HEK293T (cell line): ENCODE measurements around the gene PHKG2.

Source experiments
- CTCF ChIA-PET: fragments of 350-600 bp; formaldehyde crosslinking; extraction: SDS; loops from one replicate; lab custom pipeline; 2021; ENCODE audit warnings: antibody characterized with exemption, inconsistent platforms; lab: Yijun Ruan, JAX
- POLR2A ChIA-PET: fragments of 350-600 bp; formaldehyde crosslinking; extraction: SDS; loops from one replicate; lab custom pipeline; 2020; ENCODE audit warnings: antibody characterized with exemption, inconsistent platforms; lab: Yijun Ruan, JAX
- DNase-seq: peaks from one replicate; pipeline ENCODE4 v3.0.0; 2012; ENCODE audit warnings: mixed read lengths; ENCODE audit errors: extremely low spot score
- ARNT ChIP-seq: fragments of 450-650 bp; IDR thresholded peaks from 2 replicates; pipeline ENCODE4 v1.6.1; 2017; ENCODE audit warnings: mild to moderate bottlenecking
- BHLHE40 ChIP-seq: fragments of 450-650 bp; IDR thresholded peaks from 2 replicates; pipeline ENCODE4 v1.6.1; 2016; ENCODE audit warnings: mild to moderate bottlenecking, moderate library complexity, borderline replicate concordance
- CTBP1 ChIP-seq: fragments of 450-650 bp; IDR thresholded peaks from 2 replicates; pipeline ENCODE4 v1.6.1; 2016; ENCODE audit warnings: borderline replicate concordance
- ELF4 ChIP-seq: fragments of 450-650 bp; IDR thresholded peaks from 2 replicates; pipeline ENCODE4 v1.6.1; 2017; ENCODE audit warnings: antibody characterized with exemption
- FOXA1 ChIP-seq: fragments of 450-650 bp; IDR thresholded peaks from 2 replicates; pipeline ENCODE4 v1.6.1; 2016; ENCODE audit warnings: mild to moderate bottlenecking
- FOXK2 ChIP-seq: fragments of 450-650 bp; IDR thresholded peaks from 2 replicates; pipeline ENCODE4 v1.6.1; 2016; ENCODE audit warnings: mild to moderate bottlenecking
- FOXM1 ChIP-seq: fragments of 450-650 bp; IDR thresholded peaks from 2 replicates; pipeline ENCODE4 v1.6.1; 2017; ENCODE audit warnings: mild to moderate bottlenecking, borderline replicate concordance
- HDGF ChIP-seq: fragments of 450-650 bp; IDR thresholded peaks from 2 replicates; pipeline ENCODE4 v1.6.1; 2017; ENCODE audit warnings: antibody characterized with exemption, borderline replicate concordance
- L3MBTL2 ChIP-seq: fragments of 450-650 bp; conservative IDR thresholded peaks from 2 replicates; pipeline ENCODE4 v1.6.1; 2016; ENCODE audit warnings: mild to moderate bottlenecking
- LEF1 ChIP-seq: fragments of 450-650 bp; IDR thresholded peaks from 2 replicates; pipeline ENCODE4 v1.6.1; 2017; ENCODE audit warnings: mild to moderate bottlenecking, borderline replicate concordance
- NFRKB ChIP-seq: fragments of 450-650 bp; IDR thresholded peaks from 2 replicates; pipeline ENCODE4 v1.6.1; 2016; ENCODE audit warnings: mild to moderate bottlenecking, moderate library complexity
- SP1 ChIP-seq: fragments of 450-650 bp; IDR thresholded peaks from 2 replicates; pipeline ENCODE4 v1.6.1; 2017
- SUZ12 ChIP-seq: fragments of 450-650 bp; IDR thresholded peaks from 2 replicates; pipeline ENCODE4 v1.6.1; 2016; ENCODE audit warnings: mild to moderate bottlenecking
- TARDBP ChIP-seq: fragments of 450-650 bp; IDR thresholded peaks from 2 replicates; pipeline ENCODE4 v1.6.1; 2016
- ZNF384 ChIP-seq: fragments of 450-650 bp; IDR thresholded peaks from 2 replicates; pipeline ENCODE4 v1.6.1; 2016
- TF ChIP-seq, protein P1 (sequence below): fragments of 450-650 bp; IDR thresholded peaks from 2 replicates; pipeline ENCODE4 v1.6.1; 2016

Gene PHKG2

DNA sequence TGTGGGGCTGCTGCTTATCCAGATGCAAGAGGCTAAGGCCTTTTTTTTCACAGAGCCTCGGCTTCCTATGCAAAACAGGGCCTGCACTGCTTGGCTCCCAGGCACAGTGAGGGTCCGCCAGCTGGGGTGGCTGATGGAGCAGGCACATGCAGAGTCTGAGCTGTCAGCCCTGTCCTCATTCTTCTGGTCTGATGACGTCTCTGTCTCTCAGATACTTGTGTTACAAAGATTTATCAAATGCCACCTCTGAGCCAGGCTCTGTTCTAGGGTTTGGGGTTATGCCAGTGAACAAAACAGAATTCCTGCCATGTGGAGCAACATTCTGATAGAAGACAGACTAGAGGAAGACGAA is 18.7 kb downstream of the PHKG2 start:
- CTCF ChIA-PET: no interaction called here
- TF ChIP-seq ELF4: no peak
- POLR2A ChIA-PET: interaction anchor here (1.2 to 5.1 kb wide), 2 partner anchors 7 to 11 kb away, joined by 3 to 44 read pairs; no protein-coding TSS in a partner anchor
- no peak for DNase-seq

DNA sequence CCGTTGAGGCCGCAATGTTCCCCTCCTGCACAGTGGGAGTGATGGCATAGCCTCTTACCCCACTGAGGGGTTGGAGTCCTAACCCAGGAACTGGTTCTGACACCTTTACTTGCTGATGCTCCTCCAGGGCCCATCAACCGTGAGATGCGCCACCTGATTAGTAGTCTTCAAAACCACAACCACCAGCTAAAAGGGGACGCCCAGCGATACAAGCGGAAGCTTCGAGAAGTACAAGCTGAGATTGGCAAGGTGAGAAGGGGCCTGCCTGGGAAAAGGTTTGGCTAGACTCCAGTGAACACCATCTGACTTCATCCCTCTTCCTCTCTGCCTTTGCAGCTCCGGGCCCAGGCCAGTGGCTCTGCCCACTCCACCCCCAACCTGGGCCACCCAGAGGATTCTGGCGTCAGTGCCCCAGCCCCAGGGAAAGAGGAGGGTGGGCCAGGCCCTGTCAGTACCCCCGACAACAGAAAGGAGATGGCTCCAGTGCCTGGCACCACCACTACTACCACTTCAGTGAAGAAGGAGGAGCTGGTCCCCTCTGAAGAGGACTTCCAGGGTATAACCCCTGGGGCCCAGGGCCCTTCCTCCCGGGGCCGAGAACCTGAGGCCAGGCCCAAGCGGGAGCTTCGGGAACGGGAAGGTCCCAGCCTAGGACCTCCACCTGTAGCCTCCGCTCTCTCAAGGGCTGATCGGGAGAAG is 19.7 kb downstream of the PHKG2 start:
- no peak for DNase-seq
- CTCF ChIA-PET: no interaction called here
- POLR2A ChIA-PET: interaction anchor here (0.5 to 3.6 kb wide), 5 partner anchors 9 to 128 kb away, joined by 3 to 14 read pairs (median 4); partner anchors contain the start of genes PHKG2 and ZNF629
- TF ChIP-seq FOXM1 (no peak), CTBP1 (no peak), L3MBTL2 (no peak), SUZ12 (no peak), NFRKB (no peak), ZNF384 (no peak), TARDBP (no peak), SP1 (no peak), ELF4 (no peak), BHLHE40 (no peak), ARNT (no peak), HDGF (no peak), FOXK2 (no peak), FOXA1 (no peak), LEF1 (no peak)
- TF ChIP-seq, protein P1, sequence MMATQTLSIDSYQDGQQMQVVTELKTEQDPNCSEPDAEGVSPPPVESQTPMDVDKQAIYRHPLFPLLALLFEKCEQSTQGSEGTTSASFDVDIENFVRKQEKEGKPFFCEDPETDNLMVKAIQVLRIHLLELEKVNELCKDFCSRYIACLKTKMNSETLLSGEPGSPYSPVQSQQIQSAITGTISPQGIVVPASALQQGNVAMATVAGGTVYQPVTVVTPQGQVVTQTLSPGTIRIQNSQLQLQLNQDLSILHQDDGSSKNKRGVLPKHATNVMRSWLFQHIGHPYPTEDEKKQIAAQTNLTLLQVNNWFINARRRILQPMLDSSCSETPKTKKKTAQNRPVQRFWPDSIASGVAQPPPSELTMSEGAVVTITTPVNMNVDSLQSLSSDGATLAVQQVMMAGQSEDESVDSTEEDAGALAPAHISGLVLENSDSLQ: no peak

- POLR2A ChIA-PET: interaction anchor here (0.5 to 3.6 kb wide), 7 partner anchors 10 to 127 kb away, joined by 3 to 17 read pairs (median 4); partner anchors contain the start of genes PHKG2, SRCAP and ZNF629
- TF ChIP-seq L3MBTL2 (no peak), NFRKB (no peak), BHLHE40 (no peak), SUZ12 (no peak), ARNT (no peak), TARDBP (no peak), LEF1 (no peak), SP1 (no peak), HDGF (no peak), FOXA1 (no peak), ELF4 (no peak), FOXK2 (no peak), CTBP1 (no peak), ZNF384 (no peak), FOXM1 (no peak)
- TF ChIP-seq, protein P1: no peak
- CTCF ChIA-PET: no interaction called here
- no peak for DNase-seq
These were observed 20.5 kb downstream of the PHKG2 start for GRCh38 chr16:30768583-30769181.

DNA sequence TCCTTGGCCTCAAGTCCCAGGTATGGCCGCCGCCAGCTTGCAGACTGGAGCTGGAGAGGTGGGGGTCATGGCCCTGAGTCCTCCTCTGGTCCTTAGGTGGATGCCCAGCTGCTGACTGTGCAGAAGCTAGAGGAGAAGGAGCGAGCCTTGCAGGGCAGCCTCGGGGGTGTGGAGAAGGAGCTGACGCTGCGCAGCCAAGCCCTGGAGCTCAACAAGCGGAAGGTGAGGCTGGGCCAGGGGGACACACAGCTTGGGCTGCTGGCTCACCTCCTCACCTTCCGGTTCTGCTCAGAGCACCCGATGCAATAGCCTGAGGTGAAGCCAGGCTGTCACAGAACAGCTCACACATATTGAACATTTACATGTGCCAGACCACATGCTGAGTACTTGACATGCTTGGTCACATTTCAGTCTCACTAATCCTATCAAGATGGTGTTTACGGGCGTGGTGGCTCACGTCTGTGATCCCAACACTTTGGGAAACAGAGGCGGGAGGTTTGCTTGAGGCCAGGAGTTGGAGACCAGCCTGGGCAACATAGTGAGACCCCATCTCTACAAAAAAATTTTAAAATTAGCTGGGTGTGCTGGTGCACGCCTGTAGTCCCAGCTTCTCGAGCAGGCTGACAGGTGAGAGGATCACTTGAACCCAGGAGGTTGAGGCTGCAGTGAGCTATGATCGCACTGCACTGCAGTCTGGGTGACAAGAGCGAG is 21.3 kb downstream of the PHKG2 start:
- POLR2A ChIA-PET: interaction anchor here (1.0 to 3.6 kb wide), 6 partner anchors 10 to 71 kb away, joined by 3 to 17 read pairs (median 11); partner anchors contain the start of genes PHKG2 and SRCAP
- CTCF ChIA-PET: no interaction called here
- TF ChIP-seq SP1: no peak
- TF ChIP-seq L3MBTL2: no peak
- TF ChIP-seq FOXA1: no peak
- no peak for TF ChIP-seq TARDBP
- no peak for TF ChIP-seq BHLHE40
- TF ChIP-seq LEF1: no peak
- TF ChIP-seq SUZ12: no peak
- TF ChIP-seq CTBP1: no peak
- TF ChIP-seq, protein P1: no peak
- TF ChIP-seq NFRKB: no peak
- TF ChIP-seq ZNF384: no peak
- TF ChIP-seq ARNT: no peak
- no peak for TF ChIP-seq HDGF
- DNase-seq: no peak

DNA sequence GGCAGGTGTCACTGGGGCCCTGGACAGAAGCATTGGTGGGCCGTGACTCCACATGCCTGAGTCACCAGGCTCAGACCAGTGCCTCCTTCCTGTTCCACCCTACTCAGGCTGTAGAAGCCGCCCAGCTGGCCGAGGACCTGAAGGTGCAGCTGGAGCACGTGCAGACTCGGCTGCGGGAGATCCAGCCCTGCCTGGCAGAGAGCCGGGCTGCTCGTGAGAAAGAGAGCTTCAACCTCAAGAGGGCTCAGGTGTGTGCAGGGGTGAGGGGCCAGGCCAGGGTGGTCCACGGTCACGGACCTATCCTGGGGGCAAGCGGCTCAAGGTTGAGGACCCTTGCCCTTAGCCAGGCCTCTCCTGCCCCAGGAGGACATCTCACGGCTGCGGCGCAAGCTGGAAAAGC is 23.5 kb downstream of the PHKG2 start:
- no peak for TF ChIP-seq TARDBP
- TF ChIP-seq LEF1: no peak
- no peak for TF ChIP-seq ARNT
- TF ChIP-seq FOXK2: no peak
- TF ChIP-seq FOXM1: no peak
- no peak for TF ChIP-seq HDGF
- TF ChIP-seq BHLHE40: no peak
- TF ChIP-seq L3MBTL2: no peak
- TF ChIP-seq ELF4: no peak
- no peak for TF ChIP-seq NFRKB
- TF ChIP-seq FOXA1: no peak
- no peak for TF ChIP-seq CTBP1
- TF ChIP-seq SP1: no peak
- no peak for TF ChIP-seq SUZ12
- TF ChIP-seq, protein P1: no peak
- no peak for TF ChIP-seq ZNF384
- no peak for DNase-seq
- ChIA-PET POLR2A (interaction anchor here (1.3 to 2.7 kb wide), 4 partner anchors 8 to 31 kb away, joined by 3 to 17 read pairs (median 7); partner anchors contain the start of gene PHKG2), CTCF (no interaction called here)
